Measurements from ENCODE around the gene POLG.

DNA sequence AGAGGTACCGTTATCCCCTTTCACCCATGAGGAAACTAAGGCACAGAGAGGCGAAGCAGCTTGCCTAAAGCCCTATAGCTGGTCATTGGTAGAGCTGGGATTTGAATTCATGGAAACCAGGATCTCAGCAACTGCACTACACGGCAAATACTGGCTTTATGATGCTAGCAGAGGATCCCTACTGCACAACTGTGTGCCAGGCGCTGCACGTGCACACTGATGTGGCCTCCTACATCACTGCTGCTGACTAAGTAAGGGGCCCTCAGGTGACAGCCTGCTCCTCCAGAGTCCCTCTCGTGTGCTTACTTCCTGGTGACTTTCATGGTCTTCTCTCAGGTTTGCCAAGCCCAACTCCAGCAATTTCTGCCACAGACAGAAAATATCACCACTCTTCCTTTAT lies 3.4 kb upstream of the POLG start:
- no peak for TF ChIP-seq POLR2AphosphoS5 (IDR thresholded peaks at IDR 0.05)
- TF ChIP-seq CTCF (IDR thresholded peaks at IDR 0.05), result no peak
- TF ChIP-seq EP300 (IDR thresholded peaks at IDR 0.05), result no peak
- TF ChIP-seq POLR2A (IDR thresholded peaks at IDR 0.05), result no peak

Data from stomach (tissue), 4 donors.